Lower lobe of right lung (tissue), 2 donors: ENCODE results near the gene ATP11C. TPM values are rescaled to one million over a fixed set of nuclear protein-coding genes. Genes with fewer than 3 reads are reported as not detected.

Experiments used
- ATAC-seq, 2 donors: fragments of 200-7000 bp; cut with Tn5 transposase; one replicate each; pipeline ENCODE4 v1.9.1; 2020 to 2022; ENCODE audit warnings: mild to moderate bottlenecking in 2 of 2, moderate library complexity in 2 of 2
- DNase-seq: peaks from one replicate; pipeline ENCODE4 v3.0.0-alpha.2; 2020
- H3K27ac ChIP-seq: fragments of 200-600 bp; one replicate; pipeline ENCODE4 v1.8.0; 2022
- H3K27me3 ChIP-seq: fragments of 200-600 bp; one replicate; pipeline ENCODE4 v1.8.0; 2022; ENCODE audit warnings: low read depth
- H3K36me3 ChIP-seq: fragments of 200-600 bp; one replicate; pipeline ENCODE4 v1.8.0; 2022; ENCODE audit warnings: mild to moderate bottlenecking
- H3K4me1 ChIP-seq: fragments of 200-600 bp; one replicate; pipeline ENCODE4 v1.8.0; 2022
- H3K4me3 ChIP-seq: fragments of 200-600 bp; one replicate; pipeline ENCODE4 v1.8.0; 2022; ENCODE audit warnings: mild to moderate bottlenecking
- H3K9me3 ChIP-seq: fragments of 200-600 bp; one replicate; pipeline ENCODE4 v1.8.0; 2022
- CTCF ChIP-seq: fragments of 200-600 bp; IDR thresholded peaks from one replicate; pipeline ENCODE4 v1.8.0; 2022; ENCODE audit warnings: antibody characterized with exemption, mild to moderate bottlenecking
- intact Hi-C: fragments of 100-400 bp; cut with DNase I; formaldehyde crosslinking; loops from one replicate; pipeline ENCODE4 v1.11.0; 2022
- total RNA-seq: library from RNA; stranded (reverse); fragmentation: NEBNext Ultra II Directional; extraction: Animal tissue kit (Norgen Biotek cat#: 25700); gene quantifications from one replicate; pipeline ENCODE4 v1.2.1, GENCODE V29; 2021
- donor health status: DM: no; HTN: yes; CAD: no; lungs with severe emphysema.

The ATP11C gene
- total RNA-seq, 1 donor from 2014 or later: 14.2 TPM

GRCh38 chrX:139828033-139828432 lies 104.8 kb downstream of the ATP11C start:
- Histone ChIP-seq H3K27ac (no peak overlapping the region), H3K4me1 (peaks cover 14% of the 10 kb centered on the region), H3K4me3 (no peak overlapping the region), H3K9me3 (no peaks in the 10 kb centered on the region), H3K36me3 (no peaks in the 10 kb centered on the region), H3K27me3 (no peaks in the 10 kb centered on the region)
- no peak for ATAC-seq
- DNase-seq: no peak
- intact Hi-C loops: no loop called here
- no peak for TF ChIP-seq CTCF

GRCh38 chrX:139826065-139827044 lies 106.5 kb downstream of the ATP11C start:
- ATAC-seq: no peak
- Histone ChIP-seq H3K27ac (no peak overlapping the region), H3K9me3 (no peaks in the 10 kb centered on the region), H3K27me3 (no peaks in the 10 kb centered on the region), H3K4me1 (peaks cover 1% of the 10 kb centered on the region), H3K36me3 (no peaks in the 10 kb centered on the region), H3K4me3 (no peak overlapping the region)
- DNase-seq: no peak
- no peak for TF ChIP-seq CTCF
- intact Hi-C loops: no loop called here

- H3K4me3 ChIP-seq: no peak overlapping the region
- H3K27ac ChIP-seq: no peak overlapping the region
- H3K36me3 ChIP-seq: no peaks in the 10 kb centered on the region
- DNase-seq: no peak
- intact Hi-C loops: no loop called here
- TF ChIP-seq CTCF: no peak
- no peaks in the 10 kb centered on the region for H3K27me3 ChIP-seq
- no peaks in the 10 kb centered on the region for H3K4me1 ChIP-seq
- no peak for ATAC-seq
- H3K9me3 ChIP-seq: no peaks in the 10 kb centered on the region
Observed at GRCh38 chrX:139825618-139826017, 107.2 kb downstream of the ATP11C start.

- H3K27me3 ChIP-seq: no peaks in the 10 kb centered on the region
- no peak for DNase-seq
- intact Hi-C loops: no loop called here
- no peaks in the 10 kb centered on the region for H3K36me3 ChIP-seq
- no peak for ATAC-seq
- no peaks in the 10 kb centered on the region for H3K4me1 ChIP-seq
- no peak overlapping the region for H3K4me3 ChIP-seq
- H3K27ac ChIP-seq: no peak overlapping the region
- TF ChIP-seq CTCF: no peak
- no peaks in the 10 kb centered on the region for H3K9me3 ChIP-seq
Observed at GRCh38 chrX:139823806-139824205, 109.0 kb downstream of the ATP11C start.

- no peak for TF ChIP-seq CTCF
- intact Hi-C loops: no loop called here
- no peaks in the 10 kb centered on the region for H3K27me3 ChIP-seq
- ATAC-seq (no peak), DNase-seq (no peak)
- H3K4me1 ChIP-seq: no peaks in the 10 kb centered on the region
- H3K27ac ChIP-seq: no peak overlapping the region
- H3K36me3 ChIP-seq: no peaks in the 10 kb centered on the region
- no peak overlapping the region for H3K4me3 ChIP-seq
- H3K9me3 ChIP-seq: no peaks in the 10 kb centered on the region
Observed at GRCh38 chrX:139820358-139820984, 112.4 kb downstream of the ATP11C start.
